B cell (primary cell): ENCODE measurements around the gene PFDN5. TPM values are rescaled to one million over a fixed set of nuclear protein-coding genes. Genes with fewer than 3 reads are reported as not detected.

Experiments used
- ATAC-seq: fragments of 200-7000 bp; cut with Tn5 transposase; one replicate; pipeline ENCODE4 v1.10.0; 2021; ENCODE audit warnings: low read depth, mild to moderate bottlenecking, moderate number of reproducible peaks, moderate library complexity
- CTCF ChIA-PET: fragments of 350-600 bp; sonication (Branson Sonifier 250); formaldehyde crosslinking; loops from one replicate; lab custom pipeline; 2021; ENCODE audit warnings: antibody characterized with exemption, inconsistent platforms; lab: Charles Lee
- POLR2A ChIA-PET: fragments of 350-600 bp; sonication (Branson Sonifier 250); formaldehyde crosslinking; loops from one replicate; lab custom pipeline; 2021; ENCODE audit warnings: antibody characterized with exemption; lab: Charles Lee
- DNase-seq: peaks from one replicate; pipeline ENCODE4 v3.0.0; 2013
- H2AFZ ChIP-seq: 2 replicates; pipeline ENCODE4 v1.6.1; 2012; ENCODE audit warnings: mild to moderate bottlenecking, low read depth, low read length; ENCODE audit not compliant: insufficient read depth, poor library complexity, severe bottlenecking
- H3K27ac ChIP-seq, 2 donors: 1 replicate in 1 of 2; 2 replicates in 1 of 2; pipeline ENCODE4 v1.5.1; 2012 to 2013; ENCODE audit warnings: low read length in 2 of 2, mild to moderate bottlenecking in 2 of 2, moderate library complexity in 1 of 2
- H3K27me3 ChIP-seq, 4 experiments: fragments of 200-600 bp in 1 of 4; sonication (generic) in 1 of 4; replicated peaks in 1 of 4; 1 replicate in 2 of 4; 2 replicates in 2 of 4; pipeline versions ENCODE4 v1.6.1 to v1.7.0; 2013 to 2016; ENCODE audit warnings: low read length in 3 of 4, mild to moderate bottlenecking in 2 of 4, mixed read lengths in 1 of 4, moderate library complexity in 1 of 4; ENCODE audit not compliant: insufficient read depth in 4 of 4, control insufficient read depth in 3 of 4; ENCODE audit errors: control extremely low read depth in 1 of 4
- H3K36me3 ChIP-seq, 2 experiments: replicated peaks in 1 of 2; 1 replicate in 1 of 2; 2 replicates in 1 of 2; pipeline versions ENCODE4 v1.6.1 to v1.7.1; 2013; ENCODE audit warnings: low read length in 1 of 2; ENCODE audit not compliant: insufficient read depth in 2 of 2, control insufficient read depth in 1 of 2; ENCODE audit errors: control extremely low read depth in 1 of 2, extremely low read depth in 1 of 2
- H3K4me1 ChIP-seq, 2 donors: fragments of 200-600 bp in 1 of 2; sonication (generic) in 1 of 2; 1 replicate in 1 of 2; 2 replicates in 1 of 2; pipeline versions ENCODE4 v1.5.1 to v1.6.1; 2013 to 2017; ENCODE audit warnings: low read length in 2 of 2; ENCODE audit not compliant: control insufficient read depth in 2 of 2, insufficient read depth in 2 of 2
- H3K4me2 ChIP-seq: replicated peaks from 2 replicates; pipeline ENCODE3; 2012; ENCODE audit warnings: mild to moderate bottlenecking, low read depth, low read length; ENCODE audit not compliant: poor library complexity, severe bottlenecking
- H3K4me3 ChIP-seq, 5 experiments: fragments of 200-600 bp in 1 of 5; sonication (generic) in 1 of 5; 1 replicate in 3 of 5; 2 replicates in 2 of 5; pipeline versions ENCODE4 v1.5.1 to v1.7.0; 2011 to 2016; ENCODE audit warnings: low read length in 4 of 5, mild to moderate bottlenecking in 4 of 5, low read depth in 2 of 5, control low read depth in 1 of 5, moderate library complexity in 1 of 5; ENCODE audit not compliant: insufficient read depth in 1 of 5; ENCODE audit errors: control extremely low read depth in 1 of 5, extremely low read depth in 1 of 5
- H3K79me2 ChIP-seq: fragments of 200-600 bp; sonication (generic); one replicate; pipeline ENCODE4 v1.6.0; 2016; ENCODE audit warnings: low read length; ENCODE audit not compliant: control insufficient read depth, insufficient read depth
- H3K9ac ChIP-seq: fragments of 200-600 bp; sonication (generic); 2 replicates; pipeline ENCODE4 v1.6.1; 2017; ENCODE audit warnings: mild to moderate bottlenecking, low read length, moderate library complexity
- H3K9me3 ChIP-seq, 3 donors: one replicate each; pipeline versions ENCODE4 v1.6.1 to v1.7.1; 2013; ENCODE audit warnings: low read length in 2 of 3; ENCODE audit not compliant: control insufficient read depth in 2 of 3, insufficient read depth in 1 of 3; ENCODE audit errors: control extremely low read depth in 1 of 3
- H4K20me1 ChIP-seq: 2 replicates; pipeline ENCODE4 v1.6.0; 2012; ENCODE audit warnings: mild to moderate bottlenecking, low read length; ENCODE audit not compliant: insufficient read depth, control insufficient read depth, poor library complexity, severe bottlenecking
- H3K27ac Mint-ChIP-seq: one replicate; pipeline ENCODE4 v1.8.0; 2021; ENCODE audit warnings: mixed read lengths
- H3K27me3 Mint-ChIP-seq: one replicate; pipeline ENCODE4 v1.8.0; 2021; ENCODE audit warnings: mixed read lengths
- H3K4me1 Mint-ChIP-seq: one replicate; pipeline ENCODE4 v1.8.0; 2021; ENCODE audit warnings: mixed read lengths
- H3K4me3 Mint-ChIP-seq: one replicate; pipeline ENCODE4 v1.8.0; 2021; ENCODE audit warnings: mixed read lengths
- H3K9me3 Mint-ChIP-seq: one replicate; pipeline ENCODE4 v1.8.0; 2022; ENCODE audit warnings: mixed read lengths; ENCODE audit not compliant: insufficient read depth
- EZH2 ChIP-seq: IDR thresholded peaks from 2 replicates; pipeline ENCODE4 v1.6.1; 2012; ENCODE audit warnings: borderline replicate concordance, low read depth, mild to moderate bottlenecking, moderate library complexity, low read length; ENCODE audit not compliant: insufficient read depth, poor library complexity, severe bottlenecking
- WGBS: methylation state at CpG from one replicate; pipeline ENCODE4 v1.1.5; 2013; ENCODE audit warnings: missing lambda C conversion rate; ENCODE audit not compliant: insufficient coverage; 5-methylcytosine and 5-hydroxymethylcytosine counted together
- intact Hi-C: fragments of 100-400 bp; cut with micrococcal nuclease; formaldehyde crosslinking; loops from one replicate; pipeline ENCODE4 v1.10.0; 2022
- polyA plus RNA-seq: library from polyadenylated mRNA; depleted of rRNA; stranded (reverse); fragments of >200 nt; gene quantifications from 2 replicates; pipeline ENCODE4 v1.2.3, GENCODE V29; 2012
- total RNA-seq, 2 donors: library from RNA; stranded (reverse); fragments of 120-200 nt in 1 of 2; gene quantifications; 1 replicate in 1 of 2; 2 replicates in 1 of 2; pipeline versions ENCODE4 v1.2.3 to v1.2.4, GENCODE V29; 2013 to 2022
- TF ChIP-seq, protein P1 (sequence below): fragments of 200-600 bp; IDR thresholded peaks from one replicate; pipeline ENCODE4 v1.8.0; 2022; ENCODE audit warnings: antibody characterized with exemption, mild to moderate bottlenecking

The PFDN5 gene
- total and polyA plus RNA-seq, 2 donors (not counting 1 experiment from before 2014, with no cell fraction given) = 654 to 1,584 TPM

DNA sequence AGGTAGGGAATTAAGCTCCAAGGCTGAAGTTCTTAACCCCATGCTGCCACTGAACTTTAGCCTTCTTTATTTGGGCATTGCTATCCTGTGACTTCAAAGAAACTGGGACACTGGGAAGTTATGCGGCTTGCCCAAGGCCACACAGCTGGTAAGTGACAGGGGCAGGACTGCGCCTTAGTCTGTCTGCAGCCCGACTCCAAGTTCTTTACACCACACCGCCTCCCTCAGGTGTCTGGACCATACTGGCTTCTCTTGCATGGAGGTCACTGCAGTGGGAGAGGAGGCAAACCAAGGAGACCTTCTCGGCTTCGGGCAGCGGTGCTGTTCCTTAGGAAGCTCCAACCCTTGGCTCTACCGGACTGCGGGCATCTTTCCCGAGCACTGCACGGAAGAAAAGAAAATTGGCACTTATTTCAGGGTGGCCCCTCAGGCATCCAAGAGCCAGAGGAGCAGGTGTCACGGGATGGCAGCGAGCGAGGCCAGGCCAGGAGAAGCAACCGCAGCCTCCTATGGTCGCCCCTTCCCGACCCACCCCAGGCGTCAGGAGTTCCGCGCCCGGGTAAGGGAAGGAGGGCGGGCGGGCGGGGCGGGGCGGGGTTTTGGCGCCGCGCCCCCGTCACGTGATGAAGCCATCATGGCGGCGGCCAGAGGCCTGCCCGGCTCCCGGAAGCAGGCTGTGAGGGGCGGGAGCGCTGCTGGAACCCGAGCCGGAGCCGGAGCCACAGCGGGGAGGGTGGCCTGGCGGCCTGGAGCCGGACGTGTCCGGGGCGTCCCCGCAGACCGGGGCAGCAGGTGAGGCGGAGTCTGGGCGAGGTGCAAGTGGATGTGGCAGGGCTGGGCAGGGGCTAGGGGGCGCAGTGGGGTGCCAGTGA is 43.6 kb upstream of the PFDN5 start:
- ATAC-seq = peak; percentile 81
- peak overlapping the region; percentile 96 for H2AFZ ChIP-seq
- H3K36me3 ChIP-seq = peaks cover 0 to 19% of the 10 kb centered on the region in 2 experiments
- H3K27me3 Mint-ChIP-seq = no peaks in the 10 kb centered on the region
- H3K27ac Mint-ChIP-seq = peak overlapping the region; percentile 96
- no peaks in the 10 kb centered on the region for H3K27me3 ChIP-seq
- POLR2A ChIA-PET = interaction anchor here (1.0 to 2.2 kb wide), 3 partner anchors 16 to 71 kb away, joined by 3 to 7 read pairs (median 5); partner anchors contain the start of genes CSAD and ESPL1
- H3K4me3 Mint-ChIP-seq = peak overlapping the region; percentile 99
- no peaks in the 10 kb centered on the region for H3K9me3 ChIP-seq
- no peaks in the 10 kb centered on the region for H3K9me3 Mint-ChIP-seq
- peak; percentile 85 for DNase-seq
- H3K79me2 ChIP-seq = peaks cover 40% of the 10 kb centered on the region
- intact Hi-C loops = loop anchor here (1.0 kb wide), 4 partner anchors 17 to 70 kb away; partner anchors contain the start of genes AAAS, ESPL1 and PFDN5
- WGBS = under 1% methylated on average over 32 of the region's 51 CpGs
- CTCF ChIA-PET = interaction anchor here (0.6 to 6.4 kb wide), 18 partner anchors 14 to 100 kb away, joined by 3 to 84 read pairs (median 6); partner anchors contain the start of genes CSAD, ESPL1 and ZNF740
- peak overlapping the region; percentile 97 for H3K9ac ChIP-seq
- H3K27ac ChIP-seq = peak overlapping the region; percentile 59 to 92
- H3K4me3 ChIP-seq = peak overlapping the region; percentile 56 to 95 (median 88)
- H3K4me1 ChIP-seq = peaks cover 44 to 52% of the 10 kb centered on the region in 2 donors
- H3K4me1 Mint-ChIP-seq = peaks cover 49% of the 10 kb centered on the region
- H3K4me2 ChIP-seq = peak overlapping the region; percentile 97
- TF ChIP-seq, protein P1, sequence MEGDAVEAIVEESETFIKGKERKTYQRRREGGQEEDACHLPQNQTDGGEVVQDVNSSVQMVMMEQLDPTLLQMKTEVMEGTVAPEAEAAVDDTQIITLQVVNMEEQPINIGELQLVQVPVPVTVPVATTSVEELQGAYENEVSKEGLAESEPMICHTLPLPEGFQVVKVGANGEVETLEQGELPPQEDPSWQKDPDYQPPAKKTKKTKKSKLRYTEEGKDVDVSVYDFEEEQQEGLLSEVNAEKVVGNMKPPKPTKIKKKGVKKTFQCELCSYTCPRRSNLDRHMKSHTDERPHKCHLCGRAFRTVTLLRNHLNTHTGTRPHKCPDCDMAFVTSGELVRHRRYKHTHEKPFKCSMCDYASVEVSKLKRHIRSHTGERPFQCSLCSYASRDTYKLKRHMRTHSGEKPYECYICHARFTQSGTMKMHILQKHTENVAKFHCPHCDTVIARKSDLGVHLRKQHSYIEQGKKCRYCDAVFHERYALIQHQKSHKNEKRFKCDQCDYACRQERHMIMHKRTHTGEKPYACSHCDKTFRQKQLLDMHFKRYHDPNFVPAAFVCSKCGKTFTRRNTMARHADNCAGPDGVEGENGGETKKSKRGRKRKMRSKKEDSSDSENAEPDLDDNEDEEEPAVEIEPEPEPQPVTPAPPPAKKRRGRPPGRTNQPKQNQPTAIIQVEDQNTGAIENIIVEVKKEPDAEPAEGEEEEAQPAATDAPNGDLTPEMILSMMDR = peak; percentile 42
- no peak for TF ChIP-seq EZH2
- peaks cover 10% of the 10 kb centered on the region for H4K20me1 ChIP-seq
